Activated naive CD4-positive, alpha-beta T cell treated with anti-CD3 and anti-CD28 coated beads, Interleukin-2, amount 10 ng/mL, durations not matched to agents 7 days and 5 days (primary cell): ENCODE data around the gene RBMS3.

ENCODE experiments used
- CTCF ChIA-PET: fragments of 350-600 bp; sonication (Branson Sonifier 250); formaldehyde crosslinking; loops from one replicate; lab custom pipeline; 2021; ENCODE audit warnings: antibody characterized with exemption; lab: Charles Lee
- DNase-seq: peaks from one replicate; pipeline ENCODE4 v3.0.0-alpha.2; 2020
- H3K27ac Mint-ChIP-seq: one replicate; pipeline ENCODE4 v1.8.0; 2021; ENCODE audit warnings: mild to moderate bottlenecking, moderate library complexity, mixed read lengths
- H3K27me3 Mint-ChIP-seq: one replicate; pipeline ENCODE4 v1.8.0; 2021; ENCODE audit warnings: mild to moderate bottlenecking, mixed read lengths
- H3K36me3 Mint-ChIP-seq: one replicate; pipeline ENCODE4 v1.8.0; 2021; ENCODE audit warnings: mixed read lengths
- H3K4me1 Mint-ChIP-seq: one replicate; pipeline ENCODE4 v1.8.0; 2021; ENCODE audit warnings: mixed read lengths
- H3K4me3 Mint-ChIP-seq: one replicate; pipeline ENCODE4 v1.8.0; 2021; ENCODE audit warnings: mild to moderate bottlenecking, moderate library complexity, mixed read lengths
- H3K9me3 Mint-ChIP-seq: one replicate; pipeline ENCODE4 v1.8.0; 2021; ENCODE audit warnings: mixed read lengths

RBMS3 gene

GRCh38 chr3:29679944-29680343 lies 399.1 kb downstream of the RBMS3 start:
- CTCF ChIA-PET: no interaction called here
- no peak overlapping the region for H3K4me3 Mint-ChIP-seq
- H3K27ac Mint-ChIP-seq: no peak overlapping the region
- no peaks in the 10 kb centered on the region for H3K36me3 Mint-ChIP-seq
- no peaks in the 10 kb centered on the region for H3K27me3 Mint-ChIP-seq
- DNase-seq: no peak
- no peaks in the 10 kb centered on the region for H3K9me3 Mint-ChIP-seq
- H3K4me1 Mint-ChIP-seq: no peaks in the 10 kb centered on the region

GRCh38 chr3:29683018-29683993 lies 402.4 kb downstream of the RBMS3 start:
- no peaks in the 10 kb centered on the region for H3K27me3 Mint-ChIP-seq
- no peaks in the 10 kb centered on the region for H3K36me3 Mint-ChIP-seq
- H3K4me3 Mint-ChIP-seq: no peak overlapping the region
- peaks cover 12% of the 10 kb centered on the region for H3K4me1 Mint-ChIP-seq
- CTCF ChIA-PET: no interaction called here
- H3K9me3 Mint-ChIP-seq: no peaks in the 10 kb centered on the region
- DNase-seq: no peak
- no peak overlapping the region for H3K27ac Mint-ChIP-seq

- Mint-ChIP-seq H3K4me3 (no peak overlapping the region), H3K27ac (no peak overlapping the region)
- DNase-seq: no peak
Measured at GRCh38 chr3:29686889-29687592, 406.2 kb downstream of the RBMS3 start.

GRCh38 chr3:29690686-29691353 lies 409.9 kb downstream of the RBMS3 start:
- H3K4me3 Mint-ChIP-seq: no peak overlapping the region
- no peaks in the 10 kb centered on the region for H3K9me3 Mint-ChIP-seq
- no peaks in the 10 kb centered on the region for H3K36me3 Mint-ChIP-seq
- H3K27me3 Mint-ChIP-seq: no peaks in the 10 kb centered on the region
- DNase-seq: no peak
- no peak overlapping the region for H3K27ac Mint-ChIP-seq
- CTCF ChIA-PET: no interaction called here
- peaks cover 12% of the 10 kb centered on the region for H3K4me1 Mint-ChIP-seq

More at GRCh38 chr3:29686889-29687592, 406.2 kb downstream of the RBMS3 start:
- Mint-ChIP-seq H3K4me1 (peaks cover 12% of the 10 kb centered on the region), H3K36me3 (no peaks in the 10 kb centered on the region), H3K9me3 (no peaks in the 10 kb centered on the region), H3K27me3 (no peaks in the 10 kb centered on the region)
- CTCF ChIA-PET: interaction anchor here (0.7 kb wide), 1 partner anchor 533 kb away, joined by 3 read pairs; no protein-coding TSS in a partner anchor

GRCh38 chr3:29693863-29694262 lies 413.0 kb downstream of the RBMS3 start:
- CTCF ChIA-PET: no interaction called here
- no peak overlapping the region for H3K27ac Mint-ChIP-seq
- no peaks in the 10 kb centered on the region for H3K9me3 Mint-ChIP-seq
- no peak overlapping the region for H3K4me3 Mint-ChIP-seq
- H3K27me3 Mint-ChIP-seq: no peaks in the 10 kb centered on the region
- DNase-seq: no peak
- H3K4me1 Mint-ChIP-seq: no peaks in the 10 kb centered on the region
- no peaks in the 10 kb centered on the region for H3K36me3 Mint-ChIP-seq

- Mint-ChIP-seq H3K4me1 (no peaks in the 10 kb centered on the region), H3K4me3 (no peak overlapping the region), H3K27me3 (no peaks in the 10 kb centered on the region), H3K9me3 (no peaks in the 10 kb centered on the region), H3K36me3 (no peaks in the 10 kb centered on the region), H3K27ac (no peak overlapping the region)
- CTCF ChIA-PET: no interaction called here
- DNase-seq: no peak
Measured at GRCh38 chr3:29694331-29694730, 413.5 kb downstream of the RBMS3 start.

GRCh38 chr3:29694783-29695182 lies 413.9 kb downstream of the RBMS3 start:
- CTCF ChIA-PET: no interaction called here
- H3K36me3 Mint-ChIP-seq: no peaks in the 10 kb centered on the region
- no peaks in the 10 kb centered on the region for H3K4me1 Mint-ChIP-seq
- no peaks in the 10 kb centered on the region for H3K27me3 Mint-ChIP-seq
- H3K4me3 Mint-ChIP-seq: no peak overlapping the region
- H3K27ac Mint-ChIP-seq: no peak overlapping the region
- no peak for DNase-seq
- no peaks in the 10 kb centered on the region for H3K9me3 Mint-ChIP-seq

GRCh38 chr3:29695201-29695600 lies 414.3 kb downstream of the RBMS3 start:
- no peaks in the 10 kb centered on the region for H3K4me1 Mint-ChIP-seq
- CTCF ChIA-PET: no interaction called here
- no peaks in the 10 kb centered on the region for H3K36me3 Mint-ChIP-seq
- H3K4me3 Mint-ChIP-seq: no peak overlapping the region
- no peaks in the 10 kb centered on the region for H3K9me3 Mint-ChIP-seq
- no peak overlapping the region for H3K27ac Mint-ChIP-seq
- no peaks in the 10 kb centered on the region for H3K27me3 Mint-ChIP-seq
- no peak for DNase-seq

GRCh38 chr3:29695643-29696198 lies 414.9 kb downstream of the RBMS3 start:
- H3K36me3 Mint-ChIP-seq: no peaks in the 10 kb centered on the region
- H3K4me1 Mint-ChIP-seq: no peaks in the 10 kb centered on the region
- H3K4me3 Mint-ChIP-seq: no peak overlapping the region
- no peak for DNase-seq
- CTCF ChIA-PET: no interaction called here
- H3K9me3 Mint-ChIP-seq: peaks cover 1% of the 10 kb centered on the region
- no peaks in the 10 kb centered on the region for H3K27me3 Mint-ChIP-seq
- no peak overlapping the region for H3K27ac Mint-ChIP-seq

GRCh38 chr3:29696311-29696710 lies 415.4 kb downstream of the RBMS3 start:
- Mint-ChIP-seq H3K27me3 (no peaks in the 10 kb centered on the region), H3K4me1 (no peaks in the 10 kb centered on the region), H3K27ac (no peak overlapping the region), H3K9me3 (peaks cover 2% of the 10 kb centered on the region), H3K4me3 (no peak overlapping the region), H3K36me3 (no peaks in the 10 kb centered on the region)
- DNase-seq: no peak
- CTCF ChIA-PET: no interaction called here

- Mint-ChIP-seq H3K36me3 (no peaks in the 10 kb centered on the region), H3K27me3 (no peaks in the 10 kb centered on the region), H3K27ac (no peak overlapping the region), H3K4me1 (no peaks in the 10 kb centered on the region), H3K9me3 (peaks cover 2% of the 10 kb centered on the region), H3K4me3 (no peak overlapping the region)
- CTCF ChIA-PET: no interaction called here
- no peak for DNase-seq
Measured at GRCh38 chr3:29697989-29698388, 417.1 kb downstream of the RBMS3 start.

- Mint-ChIP-seq H3K36me3 (no peaks in the 10 kb centered on the region), H3K4me3 (no peak overlapping the region), H3K9me3 (peaks cover 2% of the 10 kb centered on the region), H3K4me1 (no peaks in the 10 kb centered on the region), H3K27me3 (no peaks in the 10 kb centered on the region), H3K27ac (no peak overlapping the region)
- DNase-seq: no peak
- CTCF ChIA-PET: no interaction called here
Measured at GRCh38 chr3:29700256-29700655, 419.4 kb downstream of the RBMS3 start.

- CTCF ChIA-PET: no interaction called here
- H3K36me3 Mint-ChIP-seq: no peaks in the 10 kb centered on the region
Measured at GRCh38 chr3:29701326-29701983, 420.6 kb downstream of the RBMS3 start.

More at GRCh38 chr3:29701326-29701983, 420.6 kb downstream of the RBMS3 start:
- Mint-ChIP-seq H3K27ac (no peak overlapping the region), H3K9me3 (peaks cover 2% of the 10 kb centered on the region), H3K27me3 (no peaks in the 10 kb centered on the region), H3K4me1 (no peaks in the 10 kb centered on the region), H3K4me3 (no peak overlapping the region)
- no peak for DNase-seq
